Ureter (tissue), 1 donor: ENCODE measurements around the gene LSM14A. TPM values are rescaled to one million over a fixed set of nuclear protein-coding genes. Genes with fewer than 3 reads are reported as not detected.
"Not testable (repeated sequence)": the region's sequence is repeated elsewhere in the genome, so short reads cannot be mapped to it uniquely, and the experiment has no call there.

ENCODE experiments used
- DNase-seq: peaks from one replicate; pipeline ENCODE4 v3.0.0-alpha.2; 2020; ENCODE audit warnings: low spot score
- total RNA-seq: library from RNA; stranded (reverse); gene quantifications from one replicate; pipeline ENCODE4 v1.2.4, GENCODE V29; 2023
- donor health status: DM: yes; HTN: yes; CAD: no.

LSM14A gene
- total RNA-seq, 1 donor from 2014 or later, result 119 TPM

GRCh38 chr19:34229721-34230120 is 57.4 kb downstream of the LSM14A start:
- DNase-seq, result no peak

- DNase-seq, result no peak
Measured at GRCh38 chr19:34230820-34231219, 58.5 kb downstream of the LSM14A start.

GRCh38 chr19:34231439-34231838 is 59.1 kb downstream of the LSM14A start:
- DNase-seq, result no peak

DNA sequence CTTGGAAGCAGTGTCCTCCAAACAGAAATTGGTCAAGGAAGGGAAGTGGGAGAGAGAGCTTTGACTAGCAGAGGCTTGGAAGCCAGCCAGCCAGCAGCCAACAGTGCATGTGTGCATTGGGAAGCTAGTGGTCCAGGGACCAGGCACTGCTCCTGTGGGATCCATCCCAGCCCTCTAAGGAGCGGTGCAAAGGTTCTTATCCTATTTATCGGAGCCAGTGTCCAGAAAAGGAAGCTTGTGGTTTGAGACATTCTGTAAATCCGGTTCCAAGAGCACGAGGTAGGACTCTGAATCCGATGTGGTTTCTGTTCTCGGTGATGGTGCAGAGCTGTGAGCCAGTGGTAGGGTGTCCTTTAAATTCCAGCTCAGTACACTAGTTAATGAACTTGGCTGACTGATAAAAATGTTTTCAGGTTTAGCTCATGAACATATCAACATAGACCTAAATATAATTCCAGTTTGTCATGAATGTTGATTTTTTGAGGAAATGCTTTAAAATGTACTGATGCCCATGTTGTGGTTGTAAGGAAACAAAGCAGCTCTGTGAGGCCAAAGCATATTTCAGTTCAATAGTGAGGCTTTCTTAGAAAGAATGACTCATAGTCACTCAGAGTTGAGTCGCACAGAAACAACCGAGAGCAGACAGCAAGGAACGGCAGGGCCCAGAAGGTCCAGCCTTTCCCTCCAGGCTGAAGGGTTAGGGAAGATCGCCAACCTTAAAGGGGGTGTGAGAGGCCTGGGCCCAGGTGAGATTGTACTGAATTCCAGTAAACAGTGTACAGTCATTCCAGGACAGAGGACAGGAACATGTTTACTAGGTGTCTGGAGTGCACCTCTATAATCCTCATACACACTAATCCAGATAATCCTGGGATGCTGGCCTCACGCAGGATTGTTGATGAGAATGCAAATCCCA is 60.5 kb downstream of the LSM14A start:
- no peak for DNase-seq

- no peak for DNase-seq
Measured at GRCh38 chr19:34235425-34235940, 63.2 kb downstream of the LSM14A start.

DNA sequence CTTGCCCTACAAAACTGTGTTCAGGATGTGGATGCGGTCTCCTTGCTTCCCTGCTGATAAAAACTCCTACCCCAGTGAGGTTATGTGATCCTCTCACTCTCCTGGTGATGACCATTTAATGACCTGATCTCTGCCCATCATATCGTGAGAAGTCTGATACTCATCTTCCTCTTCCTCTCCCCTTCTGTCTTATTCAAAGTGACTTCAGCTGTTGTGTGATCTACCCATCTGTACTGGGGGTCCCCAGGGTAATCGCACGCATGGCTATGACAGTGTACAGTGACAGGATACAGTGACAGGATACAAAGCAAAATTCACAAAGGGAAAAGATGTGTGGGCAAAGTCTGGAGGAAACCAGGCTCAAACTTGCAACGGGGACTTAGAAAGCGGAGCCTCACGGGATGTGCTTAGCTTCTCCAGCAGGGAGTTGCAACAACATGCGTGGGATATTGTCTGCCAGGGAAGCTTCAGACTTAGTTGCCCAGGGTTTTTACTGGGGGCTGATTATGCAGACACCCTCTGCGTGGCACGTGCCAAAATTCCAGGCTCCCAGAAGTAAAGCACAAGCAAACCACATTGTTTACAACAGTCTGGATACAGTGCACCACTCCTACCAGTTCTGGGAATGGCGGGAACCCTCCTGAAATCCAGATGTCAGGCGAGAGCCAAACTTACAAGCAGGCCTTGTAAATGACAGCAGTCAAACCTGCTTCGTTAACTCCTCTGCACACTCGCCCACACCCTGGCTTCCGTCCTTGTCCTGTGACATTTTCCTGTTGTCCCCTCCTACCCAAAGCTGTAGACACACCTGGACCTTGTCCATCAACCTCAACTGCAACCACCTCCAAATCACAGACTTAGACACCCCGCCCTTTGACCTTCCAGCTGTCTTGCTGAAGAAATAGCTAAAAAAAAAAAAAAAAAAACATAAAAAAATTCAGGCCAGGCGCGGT is 64.0 kb downstream of the LSM14A start:
- DNase-seq, result no peak

DNA sequence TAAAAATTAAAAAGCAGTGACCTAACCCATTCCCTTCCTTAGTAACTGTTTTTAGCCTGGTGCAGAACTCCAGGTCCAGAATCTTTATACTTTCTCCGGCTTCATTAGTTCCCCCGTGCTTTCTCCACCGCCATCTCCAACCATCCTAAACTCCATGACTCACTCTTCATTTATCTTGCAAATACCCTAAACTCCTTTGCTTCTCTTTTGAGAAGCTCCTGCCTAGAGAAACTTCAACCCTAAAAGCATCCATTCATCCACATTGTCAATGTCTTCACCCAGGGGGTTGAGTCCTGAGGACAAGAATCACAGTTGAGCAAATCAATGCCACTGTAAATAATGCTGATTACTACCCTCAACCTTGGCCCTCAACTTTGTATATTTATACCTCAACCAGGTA is 65.0 kb downstream of the LSM14A start:
- no peak for DNase-seq

DNA sequence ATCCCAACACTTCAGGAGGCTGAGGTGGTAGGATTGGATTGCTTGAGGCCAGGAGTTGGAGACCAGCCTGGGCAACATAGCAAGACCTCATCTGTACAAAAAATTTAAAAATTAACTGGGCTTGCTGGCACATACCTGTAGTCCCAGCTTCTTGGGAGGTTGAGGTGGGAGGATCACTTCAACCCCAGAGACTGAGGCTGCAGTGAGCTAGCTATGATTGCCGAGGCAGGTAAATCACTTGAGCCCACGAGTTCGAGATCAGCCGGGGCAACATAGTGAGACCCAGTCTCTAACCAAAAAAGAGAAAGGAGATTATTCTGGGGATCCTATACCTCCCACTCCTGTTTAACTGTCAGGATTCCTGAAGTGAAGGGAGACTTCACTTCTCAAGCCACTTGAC is 65.6 kb downstream of the LSM14A start:
- no peak for DNase-seq

GRCh38 chr19:34241513-34242337 is 69.4 kb downstream of the LSM14A start:
- DNase-seq, result peak; percentile 55

DNA sequence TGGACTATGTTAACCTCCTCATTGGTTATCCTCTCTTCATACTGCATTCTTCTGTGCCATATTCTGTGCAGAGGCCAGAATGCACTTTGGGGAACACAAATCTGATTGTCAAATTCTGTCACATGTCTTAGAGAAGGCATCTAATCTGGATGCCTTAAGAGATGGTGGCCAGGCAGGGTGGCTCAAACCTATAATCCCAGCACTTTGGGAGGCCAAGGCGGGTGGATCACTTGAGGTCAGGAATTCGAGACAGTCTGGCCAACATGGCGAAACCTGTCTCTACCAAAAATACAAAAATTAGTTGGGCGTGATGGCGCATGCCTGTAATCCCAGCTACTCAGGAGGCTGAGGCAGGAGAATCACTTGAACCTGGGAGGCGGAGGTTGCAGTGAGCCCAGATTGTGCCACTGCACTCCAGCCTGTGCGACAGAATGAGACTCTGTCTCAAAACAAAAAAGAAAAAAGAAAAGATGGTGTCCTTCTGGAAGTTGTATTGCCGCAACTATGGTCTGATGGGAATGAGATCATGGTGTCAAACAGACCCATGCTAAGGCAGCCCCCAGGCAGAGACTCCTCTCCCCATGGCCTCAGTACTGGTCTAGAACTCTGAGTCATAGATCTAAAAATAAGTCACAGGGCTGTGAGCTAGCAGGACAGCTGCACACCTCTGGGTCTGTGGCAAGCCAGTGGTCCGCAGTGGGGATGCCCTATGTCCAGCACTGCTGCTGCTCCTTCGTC is 71.0 kb downstream of the LSM14A start:
- DNase-seq, result not testable (repeated sequence)

GRCh38 chr19:34243876-34244578 is 71.7 kb downstream of the LSM14A start:
- DNase-seq, result no peak

DNA sequence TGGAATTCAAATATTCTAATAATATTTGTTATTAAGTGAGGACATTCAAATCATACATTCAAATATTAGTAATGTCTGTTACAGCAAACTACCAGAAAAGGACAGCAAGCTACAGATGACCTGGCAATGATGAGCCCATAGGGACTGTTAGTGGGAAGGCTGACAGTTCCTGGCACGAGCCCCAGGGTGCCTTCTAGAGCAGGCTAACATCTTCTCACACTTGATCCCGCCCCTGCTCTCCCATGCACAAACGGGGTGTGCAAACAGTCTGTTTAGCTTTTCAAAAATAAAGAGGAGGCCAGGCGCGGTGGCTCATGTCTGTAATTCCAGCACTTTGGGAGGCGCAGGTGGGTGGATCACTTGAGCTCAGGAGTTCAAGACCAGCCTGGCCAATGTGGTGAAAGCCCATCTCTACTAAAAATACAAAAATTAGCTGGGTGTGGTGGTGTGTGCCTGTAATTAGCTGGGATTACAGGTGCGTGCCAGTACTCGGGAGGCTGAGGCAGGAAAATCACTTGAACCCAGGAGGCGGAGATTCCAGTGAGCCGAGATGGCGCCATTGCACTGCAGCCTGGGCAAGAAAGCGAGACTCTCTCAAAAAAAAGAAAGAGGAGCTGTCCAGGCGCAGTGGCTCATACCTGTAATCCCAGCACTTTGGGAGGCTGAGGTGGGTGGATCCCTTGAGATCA is 72.5 kb downstream of the LSM14A start:
- DNase-seq, result no peak

DNA sequence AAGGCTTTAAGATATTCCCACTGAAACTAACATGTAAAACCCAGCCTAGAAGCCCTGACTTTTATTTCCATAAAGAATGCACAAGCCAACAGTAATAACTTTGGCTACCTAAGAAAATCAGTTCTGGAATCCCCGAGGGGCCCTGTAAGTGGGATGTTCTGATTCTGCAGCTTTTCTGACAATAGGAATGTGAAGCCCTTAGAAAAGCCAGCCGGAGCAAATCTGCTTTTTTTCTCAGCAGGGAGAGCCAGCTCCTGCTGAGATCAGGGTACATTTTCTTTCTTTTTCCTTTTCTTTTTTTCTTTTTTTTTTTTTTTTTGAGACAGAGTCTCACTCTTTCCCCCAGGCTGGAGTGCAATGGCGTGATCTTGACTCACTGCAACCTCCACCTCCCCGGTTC is 74.0 kb downstream of the LSM14A start:
- DNase-seq, result no peak

- no peak for DNase-seq
Measured at GRCh38 chr19:34248941-34249340, 76.6 kb downstream of the LSM14A start.

DNA sequence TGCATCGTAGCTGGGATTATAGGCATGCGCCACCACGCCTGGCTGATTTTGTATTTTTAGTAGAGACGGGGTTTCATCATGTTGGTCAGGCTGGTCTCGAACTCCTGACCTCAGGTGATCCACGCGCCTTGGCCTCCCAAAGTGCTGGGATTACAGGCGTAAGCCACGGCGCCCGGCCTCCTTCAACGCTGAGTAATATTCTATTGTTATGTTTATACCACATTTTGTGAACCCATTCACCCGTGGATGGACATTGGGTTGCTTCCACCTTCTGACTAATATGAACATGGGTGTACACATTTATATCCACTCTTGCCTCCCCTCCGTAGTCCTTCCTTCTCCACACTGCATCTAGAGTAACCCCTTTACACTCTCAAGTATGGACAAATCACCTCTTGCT is 80.9 kb downstream of the LSM14A start:
- DNase-seq, result not testable (repeated sequence)

DNA sequence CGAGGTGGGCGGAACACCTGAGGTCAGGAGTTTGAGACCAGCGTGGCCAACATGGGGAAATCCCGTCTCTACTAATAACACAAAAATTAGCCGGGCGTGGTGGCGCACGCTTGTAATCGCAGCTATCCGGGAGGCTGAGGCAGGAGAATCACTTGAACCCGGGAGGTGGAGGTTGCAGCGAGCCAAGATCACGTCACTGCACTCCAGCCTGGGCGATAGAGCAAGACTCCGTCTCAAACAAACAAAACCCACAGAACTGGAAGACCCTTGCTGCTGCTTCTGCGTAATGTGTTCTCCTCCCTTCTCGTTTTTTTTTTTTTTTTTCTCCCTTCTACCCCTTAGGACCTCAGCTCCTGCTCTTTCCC is 81.4 kb downstream of the LSM14A start:
- DNase-seq, result not testable (repeated sequence)

DNA sequence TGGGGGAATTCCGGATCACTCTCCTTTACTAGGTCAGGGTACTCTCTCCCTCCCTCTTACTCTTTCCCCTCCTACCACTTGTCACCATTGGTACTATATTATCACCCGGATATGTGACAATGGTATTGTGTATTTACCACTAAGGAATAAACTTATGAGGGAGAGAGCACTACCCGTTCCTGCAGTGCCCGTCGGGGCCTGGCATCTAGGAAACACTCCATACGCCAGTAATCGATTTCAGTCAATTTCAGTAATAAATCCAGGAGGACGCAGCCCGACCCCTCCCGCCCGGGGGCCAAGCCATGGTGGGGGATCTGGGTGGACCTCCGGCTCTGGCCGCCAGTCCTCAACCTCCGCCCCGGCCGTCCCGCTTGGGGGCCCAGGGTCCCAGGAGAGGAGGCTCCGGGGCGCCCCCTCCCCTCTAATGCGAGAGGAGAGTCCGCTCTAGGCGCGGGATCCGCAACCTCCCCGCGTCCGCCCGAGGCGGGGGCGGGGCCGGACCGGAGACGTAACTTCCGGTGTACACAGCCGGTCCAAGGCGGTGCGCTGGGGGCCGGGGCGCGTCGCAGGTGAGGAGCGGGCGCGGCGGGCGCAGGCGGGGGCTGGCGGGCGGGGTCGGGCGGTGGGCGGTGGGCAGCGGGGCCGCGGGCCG is 81.9 kb downstream of the LSM14A start, which contains the start of gene GARRE1:
TSS of gene GARRE1 (plus strand) at position 509 of the 652 bp plus-strand sequence. CDS start 45,920 bp downstream, outside the sequence.
- DNase-seq, result peak; percentile 89

DNA sequence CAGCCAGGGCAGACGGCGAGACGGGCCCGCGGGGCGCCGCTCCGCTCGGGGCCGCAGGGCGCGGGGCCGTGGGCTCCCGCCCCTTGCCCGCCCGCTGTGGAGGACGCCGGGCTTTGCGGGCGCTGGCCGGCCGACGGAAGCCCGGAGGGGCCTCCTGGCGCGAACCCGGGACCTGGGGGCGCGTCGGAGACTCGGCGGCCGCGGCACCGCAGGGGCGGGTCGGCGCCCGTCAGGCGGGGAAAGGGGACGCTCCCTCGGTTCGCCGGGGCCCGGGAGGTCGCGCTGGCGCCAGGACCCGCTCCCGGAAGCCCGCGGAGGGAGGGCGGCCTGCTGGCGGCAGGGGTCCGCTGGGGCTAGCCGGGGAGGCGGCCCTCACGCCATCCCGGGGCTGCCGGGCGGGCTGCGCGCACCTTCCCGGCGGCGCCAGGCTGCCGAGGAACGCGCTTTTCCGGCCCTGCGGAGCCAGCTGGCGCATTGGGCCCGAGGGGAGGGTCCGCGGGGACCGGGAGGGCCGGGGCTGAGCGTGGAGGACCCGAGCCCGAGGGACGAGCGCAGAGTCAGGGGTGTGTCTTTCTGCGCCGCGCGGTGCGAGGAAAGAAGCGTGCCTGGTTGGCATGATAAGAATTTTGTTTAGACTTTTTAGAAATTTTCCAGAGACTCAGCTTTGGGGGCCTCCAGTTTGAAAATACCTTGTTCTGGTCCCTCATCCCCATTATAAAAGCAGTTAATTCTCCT is 82.6 kb downstream of the LSM14A start:
- DNase-seq, result no peak
